Epithelial cell of proximal tubule (primary cell): ENCODE measurements around the gene TMEM63B. TPM values are rescaled to one million over a fixed set of nuclear protein-coding genes. Genes with fewer than 3 reads are reported as not detected.

Experiments used
- DNase-seq: peaks from one replicate; pipeline ENCODE4 v3.0.0-alpha.2; 2011; ENCODE audit warnings: low read depth
- H3K4me3 ChIP-seq: 2 replicates; pipeline ENCODE4 v1.5.1; 2011; ENCODE audit warnings: low read depth, mild to moderate bottlenecking, low read length
- CTCF ChIP-seq: conservative IDR thresholded peaks from 2 replicates; pipeline ENCODE4 v1.5.1; 2012; ENCODE audit warnings: low read depth, mild to moderate bottlenecking, low read length
- total RNA-seq: library from RNA; depleted of rRNA; stranded (reverse); fragments of >200 nt; gene quantifications from 2 replicates; pipeline ENCODE4 v1.2.3, GENCODE V29; 2015

TMEM63B gene
- total RNA-seq, 1 donor from 2014 or later = 47.9 TPM

GRCh38 chr6:44158770-44159228 lies 31.4 kb downstream of the TMEM63B start, which contains the start of gene CAPN11:
CAPN11 (plus strand) TSS chr6:44158820; CDS start chr6:44158849, 29 bp downstream.
- no peak for TF ChIP-seq CTCF
- DNase-seq = no peak
- no peak within 1 kb of the TSS for H3K4me3 ChIP-seq

GRCh38 chr6:44161997-44162338 lies 34.6 kb downstream of the TMEM63B start:
- no peak overlapping the region for H3K4me3 ChIP-seq
- no peak for DNase-seq
- TF ChIP-seq CTCF = no peak

DNA sequence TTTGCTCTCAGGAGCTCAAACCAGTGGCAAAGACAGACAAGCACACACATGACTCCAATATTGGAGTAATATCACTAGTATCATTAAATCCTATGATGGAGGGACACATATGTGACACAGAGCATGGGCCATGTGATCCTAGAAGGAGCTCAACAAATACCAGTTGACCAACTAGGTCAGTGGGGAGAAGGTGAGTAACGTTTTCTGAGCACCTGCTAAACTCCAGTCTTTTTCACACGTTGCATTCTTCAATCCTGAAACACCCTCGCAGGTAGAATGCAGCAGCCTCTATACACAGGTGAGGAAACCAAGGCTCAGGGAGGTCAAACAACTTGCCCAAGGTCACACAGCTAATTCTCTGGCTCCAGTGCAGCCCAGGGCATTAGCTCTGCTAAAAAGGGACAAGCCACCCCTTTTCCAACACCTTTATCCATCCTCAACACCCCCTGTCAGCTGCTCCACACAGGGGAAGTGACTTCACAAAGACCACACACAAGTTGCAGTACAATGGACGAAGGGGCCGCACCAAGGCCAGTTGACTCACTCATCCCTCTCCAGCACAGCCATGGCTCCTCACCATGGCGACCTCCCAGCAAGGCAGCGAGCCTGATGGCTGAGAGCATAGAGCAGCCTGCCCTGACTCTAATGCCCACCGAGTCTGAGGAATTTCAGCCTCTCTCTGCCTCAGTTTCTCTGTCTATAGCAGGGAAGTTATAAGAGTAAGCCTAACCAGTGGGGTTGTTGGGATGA lies 35.7 kb downstream of the TMEM63B start:
- no peak for TF ChIP-seq CTCF
- no peak overlapping the region for H3K4me3 ChIP-seq
- no peak for DNase-seq

DNA sequence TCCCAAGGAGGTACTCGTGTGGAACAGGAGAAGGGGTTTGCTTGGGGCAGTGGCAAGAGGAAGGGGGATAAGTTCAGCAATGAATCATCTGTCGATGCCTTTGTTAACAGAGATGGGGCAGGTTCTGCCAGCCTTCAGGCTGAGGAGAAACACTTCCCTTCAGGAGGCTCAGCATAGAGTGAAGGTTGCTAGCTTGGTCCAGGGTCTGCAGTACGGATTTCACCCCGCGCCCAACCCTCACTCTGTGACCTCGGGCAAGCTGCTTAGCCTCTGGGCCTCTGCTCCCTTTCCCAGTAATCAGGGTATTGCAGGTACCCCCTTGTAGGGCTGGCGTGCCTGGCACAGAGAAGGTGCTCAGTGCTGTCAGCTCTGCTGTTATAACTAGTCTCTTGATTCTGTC lies 38.8 kb downstream of the TMEM63B start:
- no peak for DNase-seq
- no peak overlapping the region for H3K4me3 ChIP-seq
- TF ChIP-seq CTCF = no peak

DNA sequence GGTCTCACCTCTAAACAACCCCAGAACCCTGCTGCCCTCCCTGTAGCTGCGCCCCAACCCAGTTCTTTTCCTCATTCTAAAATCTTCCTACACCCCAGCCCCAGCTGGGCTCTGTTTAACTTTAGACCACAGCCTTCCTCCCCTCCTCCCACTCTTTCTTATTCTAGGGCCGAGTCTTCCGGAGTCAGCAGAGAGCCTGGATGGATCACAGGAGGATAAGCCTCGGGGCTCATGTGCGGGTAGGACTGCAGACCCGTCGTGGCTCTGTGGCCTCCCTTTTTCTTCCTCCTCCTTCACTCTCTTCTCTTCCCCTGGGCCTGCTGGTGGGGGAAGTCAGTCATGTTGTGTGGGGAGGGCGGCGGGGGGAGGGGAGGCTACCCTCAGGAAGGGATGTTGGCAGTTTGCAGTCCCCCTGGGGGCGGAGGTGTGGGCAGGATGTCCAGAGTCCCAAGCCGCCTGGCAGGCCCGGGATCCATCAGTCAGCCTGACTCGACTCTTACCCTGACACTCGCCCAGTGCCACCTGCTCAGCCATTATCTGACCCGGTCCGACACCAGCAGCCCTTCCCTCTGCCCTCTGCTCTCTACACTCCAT lies 39.3 kb downstream of the TMEM63B start:
- no peak for DNase-seq
- H3K4me3 ChIP-seq = no peak overlapping the region
- TF ChIP-seq CTCF = no peak

DNA sequence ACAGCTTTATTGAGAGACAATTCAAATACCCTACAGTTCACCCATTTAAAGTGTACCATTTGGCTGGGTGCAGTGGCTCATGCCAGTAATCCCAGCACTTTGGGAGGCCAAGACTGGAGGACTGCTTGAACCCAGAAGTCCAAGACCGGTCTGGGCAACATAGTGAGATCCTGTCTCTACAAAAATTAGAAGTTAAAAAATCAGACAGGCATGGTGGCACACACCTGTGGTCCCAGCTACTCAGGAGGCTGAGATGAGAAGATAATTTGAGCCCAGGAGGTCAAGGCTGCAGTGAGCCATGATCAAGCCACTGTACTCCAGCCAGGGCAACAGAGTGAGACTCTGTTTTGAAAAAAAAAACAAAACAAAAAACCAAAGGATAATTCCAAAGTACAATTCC lies 40.2 kb downstream of the TMEM63B start:
- H3K4me3 ChIP-seq = no peak overlapping the region
- TF ChIP-seq CTCF = no peak
- no peak for DNase-seq

DNA sequence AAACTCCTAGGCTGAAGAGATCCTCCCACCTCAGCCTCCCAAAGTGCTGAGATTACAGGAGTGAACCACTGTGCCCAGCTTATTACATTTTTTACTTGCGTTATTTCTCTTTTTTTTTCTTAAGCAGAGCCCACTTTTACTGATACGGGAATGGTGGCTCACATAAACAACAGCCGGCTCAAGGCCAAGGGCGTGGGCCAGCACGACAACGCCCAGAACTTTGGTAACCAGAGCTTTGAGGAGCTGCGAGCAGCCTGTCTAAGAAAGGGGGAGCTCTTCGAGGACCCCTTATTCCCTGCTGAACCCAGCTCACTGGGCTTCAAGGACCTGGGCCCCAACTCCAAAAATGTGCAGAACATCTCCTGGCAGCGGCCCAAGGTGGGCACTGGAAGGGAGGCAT lies 41.8 kb downstream of the TMEM63B start:
- no peak overlapping the region for H3K4me3 ChIP-seq
- no peak for DNase-seq
- no peak for TF ChIP-seq CTCF
